Mesenchymal stem cell (in vitro differentiated cells and primary cell): ENCODE data around the gene MALSU1.

Experiments
- DNase-seq: peaks from one replicate; pipeline ENCODE4 v3.0.0-alpha.2; 2013
- H2AFZ ChIP-seq: one replicate; pipeline ENCODE4 v1.6.1; 2013; ENCODE audit warnings: low read depth, mild to moderate bottlenecking, control low read depth, inconsistent platforms, low read length, moderate library complexity
- H2AK5ac ChIP-seq: 2 replicates; pipeline ENCODE4 v1.6.1; 2013; ENCODE audit warnings: low read length, moderate library complexity, mild to moderate bottlenecking, inconsistent platforms; ENCODE audit not compliant: severe bottlenecking
- H2BK120ac ChIP-seq: one replicate; pipeline ENCODE4 v1.6.1; 2013; ENCODE audit warnings: low read depth, mild to moderate bottlenecking, inconsistent platforms, low read length, moderate library complexity
- H2BK12ac ChIP-seq, 2 experiments: one replicate each; pipeline ENCODE4 v1.6.1; 2013; ENCODE audit warnings: inconsistent platforms in 2 of 2, low read length in 2 of 2, mild to moderate bottlenecking in 2 of 2, moderate library complexity in 2 of 2, control low read depth in 1 of 2
- H2BK15ac ChIP-seq: one replicate; pipeline ENCODE4 v1.6.1; 2013; ENCODE audit warnings: mild to moderate bottlenecking, low read depth, inconsistent platforms; ENCODE audit not compliant: poor library complexity, severe bottlenecking
- H2BK5ac ChIP-seq: 2 replicates; pipeline ENCODE4 v1.6.1; 2013; ENCODE audit warnings: low read depth, mild to moderate bottlenecking, low read length, control low read depth, inconsistent platforms; ENCODE audit not compliant: poor library complexity, severe bottlenecking
- H3K14ac ChIP-seq, 2 experiments: one replicate each; pipeline ENCODE4 v1.6.1; 2013; ENCODE audit warnings: inconsistent platforms in 2 of 2, low read length in 2 of 2, control low read depth in 1 of 2, mild to moderate bottlenecking in 1 of 2, moderate library complexity in 1 of 2
- H3K18ac ChIP-seq, 2 experiments: one replicate each; pipeline ENCODE4 v1.6.1; 2013; ENCODE audit warnings: inconsistent platforms in 2 of 2, low read length in 2 of 2, control low read depth in 1 of 2, low read depth in 1 of 2, mild to moderate bottlenecking in 1 of 2
- H3K23ac ChIP-seq, 2 experiments: one replicate each; pipeline ENCODE4 v1.6.1; 2013; ENCODE audit warnings: inconsistent platforms in 2 of 2, low read length in 2 of 2, mild to moderate bottlenecking in 2 of 2, moderate library complexity in 2 of 2, control low read depth in 1 of 2
- H3K27ac ChIP-seq: 2 replicates; pipeline ENCODE4 v1.5.1; 2013; ENCODE audit warnings: mild to moderate bottlenecking, moderate library complexity, low read length, control low read depth, inconsistent platforms; ENCODE audit not compliant: poor library complexity, severe bottlenecking
- H3K27me3 ChIP-seq, 2 experiments: 2 replicates each; pipeline versions ENCODE4 v1.6.1 to v1.7.0; 2013; ENCODE audit warnings: low read length in 2 of 2, mild to moderate bottlenecking in 2 of 2, moderate library complexity in 2 of 2, control low read depth in 1 of 2, inconsistent platforms in 1 of 2; ENCODE audit not compliant: control insufficient read depth in 1 of 2, insufficient read depth in 1 of 2
- H3K36me3 ChIP-seq, 2 experiments: 2 replicates each; pipeline versions ENCODE4 v1.6.1 to v1.7.0; 2013; ENCODE audit warnings: low read length in 2 of 2, control low read depth in 1 of 2, inconsistent platforms in 1 of 2, low read depth in 1 of 2, mild to moderate bottlenecking in 1 of 2; ENCODE audit not compliant: insufficient read depth in 2 of 2, control insufficient read depth in 1 of 2
- H3K4ac ChIP-seq, 2 experiments: one replicate each; pipeline ENCODE4 v1.6.1; 2013; ENCODE audit warnings: inconsistent platforms in 2 of 2, low read length in 2 of 2, mild to moderate bottlenecking in 2 of 2, moderate library complexity in 2 of 2, control low read depth in 1 of 2, low read depth in 1 of 2
- H3K4me1 ChIP-seq: 2 replicates; pipeline ENCODE4 v1.6.1; 2013; ENCODE audit warnings: low read depth, low read length, control low read depth; ENCODE audit not compliant: control insufficient read depth, insufficient read depth
- H3K4me2 ChIP-seq: 2 replicates; pipeline ENCODE4 v1.6.1; 2013; ENCODE audit warnings: low read length, mild to moderate bottlenecking, inconsistent platforms; ENCODE audit not compliant: poor library complexity, severe bottlenecking
- H3K4me3 ChIP-seq, 2 experiments: 2 replicates each; pipeline versions ENCODE4 v1.5.1 to v1.7.0; 2013; ENCODE audit warnings: low read length in 2 of 2, mild to moderate bottlenecking in 2 of 2, control low read depth in 1 of 2, low read depth in 1 of 2; ENCODE audit not compliant: insufficient read depth in 1 of 2
- H3K79me1 ChIP-seq: replicated peaks from 2 replicates; pipeline ENCODE4 v1.6.1; 2013; ENCODE audit warnings: mild to moderate bottlenecking, control low read depth, low read length, inconsistent platforms; ENCODE audit not compliant: poor library complexity, severe bottlenecking
- H3K9ac ChIP-seq: 2 replicates; pipeline ENCODE4 v1.7.0; 2013; ENCODE audit warnings: mild to moderate bottlenecking, low read length, moderate library complexity
- H3K9me3 ChIP-seq: 2 replicates; pipeline ENCODE4 v1.7.0; 2013; ENCODE audit warnings: mild to moderate bottlenecking, low read length; ENCODE audit not compliant: control insufficient read depth
- H4K8ac ChIP-seq: one replicate; pipeline ENCODE4 v1.6.1; 2013; ENCODE audit warnings: inconsistent platforms, mild to moderate bottlenecking, low read length, moderate library complexity
- H4K91ac ChIP-seq: one replicate; pipeline ENCODE4 v1.6.1; 2013; ENCODE audit warnings: mild to moderate bottlenecking, low read length, inconsistent platforms
- WGBS: methylation state at CpG from one replicate; pipeline ENCODE4 v1.1.7; 2013; ENCODE audit warnings: mixed read lengths; 5-methylcytosine and 5-hydroxymethylcytosine counted together

The MALSU1 gene

GRCh38 chr7:23273141-23273599, 26.0 kb upstream of the MALSU1 start:
- DNase-seq: peak; percentile 87
- H3K9me3 ChIP-seq: no peaks in the 10 kb centered on the region
- H3K4me2 ChIP-seq: no peak overlapping the region
- H3K36me3 ChIP-seq: peaks cover 0 to 83% of the 10 kb centered on the region in 2 experiments
- peaks cover 2% of the 10 kb centered on the region for H3K4me1 ChIP-seq
- no peak overlapping the region for H2BK12ac ChIP-seq
- H2BK120ac ChIP-seq: no peak overlapping the region
- H3K4ac ChIP-seq: no peak overlapping the region
- no peak overlapping the region for H3K23ac ChIP-seq
- H3K4me3 ChIP-seq: no peak overlapping the region
- no peak overlapping the region for H3K18ac ChIP-seq
- no peak overlapping the region for H3K9ac ChIP-seq
- H4K8ac ChIP-seq: no peak overlapping the region
- no peak overlapping the region for H3K27ac ChIP-seq
- no peak overlapping the region for H2AFZ ChIP-seq
- no peaks in the 10 kb centered on the region for H3K27me3 ChIP-seq
- H4K91ac ChIP-seq: no peak overlapping the region
- no peak overlapping the region for H2BK5ac ChIP-seq
- H2AK5ac ChIP-seq: no peak overlapping the region
- WGBS: 4% methylated on average over 7 of the region's 11 CpGs
- no peaks in the 10 kb centered on the region for H3K79me1 ChIP-seq
- no peak overlapping the region for H3K14ac ChIP-seq
- H2BK15ac ChIP-seq: no peak overlapping the region

GRCh38 chr7:23275912-23276311, 23.2 kb upstream of the MALSU1 start:
- 86% methylated on average over 5 of the region's 5 CpGs for WGBS
- Histone ChIP-seq H2BK12ac (no peak overlapping the region), H3K79me1 (no peaks in the 10 kb centered on the region)

GRCh38 chr7:23276376-23276775, 22.8 kb upstream of the MALSU1 start:
- no peak overlapping the region for H3K4ac ChIP-seq
- H3K18ac ChIP-seq: no peak overlapping the region
- peak overlapping the region; percentile 70 for H2AK5ac ChIP-seq
- no peak overlapping the region for H2BK5ac ChIP-seq
- H3K9ac ChIP-seq: no peak overlapping the region
- no peak overlapping the region for H4K8ac ChIP-seq
- 71% methylated on average over 5 of the region's 5 CpGs for WGBS
- H2BK12ac ChIP-seq: no peak overlapping the region
- H3K9me3 ChIP-seq: no peaks in the 10 kb centered on the region
- no peak overlapping the region for H3K4me3 ChIP-seq
- H2BK15ac ChIP-seq: no peak overlapping the region
- H2BK120ac ChIP-seq: no peak overlapping the region
- no peak overlapping the region for H3K4me2 ChIP-seq
- peaks cover 2% of the 10 kb centered on the region for H3K4me1 ChIP-seq
- H4K91ac ChIP-seq: no peak overlapping the region
- H3K36me3 ChIP-seq: peaks cover 0 to 77% of the 10 kb centered on the region in 2 experiments
- no peak overlapping the region for H2AFZ ChIP-seq
- peak; percentile 25 for DNase-seq
- no peak overlapping the region for H3K14ac ChIP-seq
- no peaks in the 10 kb centered on the region for H3K27me3 ChIP-seq
- no peak overlapping the region for H3K23ac ChIP-seq
- H3K27ac ChIP-seq: no peak overlapping the region
- no peaks in the 10 kb centered on the region for H3K79me1 ChIP-seq

More at GRCh38 chr7:23275912-23276311, 23.2 kb upstream of the MALSU1 start:
- Histone ChIP-seq H2BK120ac (no peak overlapping the region), H2AFZ (no peak overlapping the region), H2BK5ac (no peak overlapping the region), H3K18ac (no peak overlapping the region), H3K4ac (no peak overlapping the region), H3K27me3 (no peaks in the 10 kb centered on the region), H3K4me2 (no peak overlapping the region), H2AK5ac (no peak overlapping the region), H4K91ac (no peak overlapping the region), H2BK15ac (no peak overlapping the region), H3K36me3 (peaks cover 0 to 79% of the 10 kb centered on the region in 2 experiments), H3K9me3 (no peaks in the 10 kb centered on the region), H3K27ac (no peak overlapping the region), H3K9ac (no peak overlapping the region), H3K4me1 (peaks cover 2% of the 10 kb centered on the region), H3K14ac (no peak overlapping the region), H3K23ac (no peak overlapping the region), H4K8ac (no peak overlapping the region), H3K4me3 (no peak overlapping the region)
- DNase-seq: no peak

GRCh38 chr7:23276947-23277346, 22.2 kb upstream of the MALSU1 start:
- H2BK15ac ChIP-seq: no peak overlapping the region
- no peak overlapping the region for H2AFZ ChIP-seq
- H4K91ac ChIP-seq: no peak overlapping the region
- H2BK120ac ChIP-seq: no peak overlapping the region
- no peak overlapping the region for H2BK12ac ChIP-seq
- H3K9ac ChIP-seq: no peak overlapping the region
- no peak overlapping the region for H3K4me2 ChIP-seq
- no peak overlapping the region for H2BK5ac ChIP-seq
- H3K27me3 ChIP-seq: no peaks in the 10 kb centered on the region
- H3K36me3 ChIP-seq: peaks cover 0 to 75% of the 10 kb centered on the region in 2 experiments
- no peak overlapping the region for H3K27ac ChIP-seq
- H3K18ac ChIP-seq: no peak overlapping the region
- no peak overlapping the region for H2AK5ac ChIP-seq
- H3K23ac ChIP-seq: no peak overlapping the region
- H3K9me3 ChIP-seq: no peaks in the 10 kb centered on the region
- no peak overlapping the region for H3K4me3 ChIP-seq
- H3K79me1 ChIP-seq: no peaks in the 10 kb centered on the region
- no peak overlapping the region for H3K4ac ChIP-seq
- 94% methylated on average over 2 of the region's 3 CpGs for WGBS
- H3K14ac ChIP-seq: no peak overlapping the region
- no peak for DNase-seq
- H4K8ac ChIP-seq: no peak overlapping the region
- peaks cover 2% of the 10 kb centered on the region for H3K4me1 ChIP-seq
